ENCODE results near the gene ITPRIP. TPM values are rescaled to one million over a fixed set of nuclear protein-coding genes. Genes with fewer than 3 reads are reported as not detected.
A peak's percentile ranks its signal among the peaks of the same experiment; 100 is the strongest.

ITPRIP gene
- total RNA-seq, 2 experiments from 2014 or later = 26.6 to 27.1 TPM

DNA sequence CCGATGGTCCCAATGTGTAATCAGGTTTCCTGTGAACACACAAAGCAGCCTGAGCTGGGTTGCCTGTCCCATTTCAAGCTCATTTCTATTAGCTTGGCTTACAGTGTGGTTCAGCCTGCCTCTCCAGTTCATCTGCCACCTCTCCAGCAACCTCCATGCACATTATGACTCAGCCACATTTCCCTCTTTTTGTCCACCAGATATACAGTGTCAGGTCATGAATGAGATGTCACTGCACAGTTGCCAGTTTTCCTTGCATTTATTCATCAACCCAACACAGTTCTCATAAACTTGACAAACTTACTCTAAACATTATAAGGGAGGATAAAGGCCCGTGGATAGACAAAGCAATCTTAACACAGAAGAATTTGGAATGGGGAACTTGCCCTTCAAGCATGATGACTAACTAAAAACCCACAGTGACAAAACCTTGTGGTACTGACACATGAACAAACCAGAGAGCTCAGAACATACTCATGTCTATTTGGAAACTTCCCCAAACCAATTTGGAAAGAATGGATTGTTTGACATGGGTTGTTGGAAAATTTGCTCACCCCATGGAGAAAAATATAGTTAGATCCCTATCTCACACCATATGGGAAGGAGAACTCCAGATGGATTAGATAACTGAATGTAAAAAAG, 12.9 kb upstream of the ITPRIP start:
- no peak for DNase-seq
- Mint-ChIP-seq H3K9me3 (ENCODE audit: insufficient read depth) (no peaks in the 10 kb centered on the region), H3K4me1 (ENCODE audit: low read depth) (peaks cover 6% of the 10 kb centered on the region), H3K27me3 (ENCODE audit: low read depth) (peaks cover 3% of the 10 kb centered on the region), H3K27ac (peak overlapping the region; percentile 39), H3K4me3 (peak overlapping the region; percentile 49), H3K36me3 (ENCODE audit: low read depth) (no peaks in the 10 kb centered on the region)
- ChIA-PET POLR2A (interaction anchor here (0.6 to 5.3 kb wide), 5 partner anchors 13 to 440 kb away, joined by 3 to 33 read pairs (median 4); partner anchors contain the start of gene ITPRIP), CTCF (interaction anchor here (1.0 to 11.6 kb wide), 24 partner anchors 8 to 463 kb away, joined by 3 to 368 read pairs (median 6); partner anchors contain the start of genes GSTO1, GSTO2, ITPRIP and SFR1)
- no peak for ATAC-seq

DNA sequence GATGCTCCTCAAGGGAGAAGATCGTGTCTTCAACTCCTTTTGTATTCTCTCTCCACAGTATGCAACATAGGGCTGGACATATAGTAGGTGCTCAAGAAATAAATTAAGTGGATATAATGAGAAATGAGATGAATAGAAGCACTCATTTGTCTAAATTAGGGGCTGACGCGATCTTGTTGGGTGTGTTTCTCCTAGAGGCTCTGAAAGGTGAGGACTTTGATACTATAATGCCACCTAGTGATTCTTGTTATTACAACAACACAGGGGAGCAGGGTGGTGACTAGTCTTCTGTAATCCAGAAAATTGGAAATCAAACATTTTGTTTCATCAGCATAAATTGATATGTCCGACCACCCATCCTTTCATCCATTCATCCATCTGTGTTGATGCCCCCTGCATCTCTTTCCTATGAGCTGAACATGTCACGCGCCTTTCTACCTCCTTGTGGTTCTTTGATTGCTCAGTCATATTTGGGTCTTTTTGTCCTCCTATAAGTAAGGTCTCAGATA, 11.9 kb upstream of the ITPRIP start:
- peaks cover 7% of the 10 kb centered on the region for H3K9me3 Mint-ChIP-seq (ENCODE audit: insufficient read depth)
- no peak overlapping the region for H3K27ac Mint-ChIP-seq
- H3K36me3 Mint-ChIP-seq (ENCODE audit: low read depth) = peaks cover 6% of the 10 kb centered on the region
- no peak overlapping the region for H3K4me3 Mint-ChIP-seq
- DNase-seq (peak; percentile 55), ATAC-seq (peak; percentile 48)
- POLR2A ChIA-PET = interaction anchor here (1.7 to 5.3 kb wide), 3 partner anchors 12 to 43 kb away, joined by 4 to 33 read pairs (median 5); partner anchors contain the start of gene ITPRIP
- H3K4me1 Mint-ChIP-seq (ENCODE audit: low read depth) = peaks cover 15% of the 10 kb centered on the region
- CTCF ChIA-PET = interaction anchor here (1.0 to 11.6 kb wide), 22 partner anchors 9 to 462 kb away, joined by 3 to 368 read pairs (median 8); partner anchors contain the start of genes GSTO1, GSTO2, ITPRIP and SFR1
- H3K27me3 Mint-ChIP-seq (ENCODE audit: low read depth) = peaks cover 3% of the 10 kb centered on the region

- Mint-ChIP-seq H3K4me1 (ENCODE audit: low read depth) (peaks cover 15% of the 10 kb centered on the region), H3K27ac (no peak overlapping the region), H3K4me3 (no peak overlapping the region), H3K27me3 (ENCODE audit: low read depth) (peaks cover 3% of the 10 kb centered on the region), H3K9me3 (ENCODE audit: insufficient read depth) (peaks cover 8% of the 10 kb centered on the region), H3K36me3 (ENCODE audit: low read depth) (peaks cover 7% of the 10 kb centered on the region)
- ATAC-seq (no peak), DNase-seq (no peak)
- POLR2A ChIA-PET = interaction anchor here (5.3 kb wide), 1 partner anchor 11 kb away, joined by 33 read pairs; the partner anchor contains the start of gene ITPRIP
- CTCF ChIA-PET = interaction anchor here (0.9 to 11.6 kb wide), 12 partner anchors 8 to 87 kb away, joined by 3 to 368 read pairs (median 25); partner anchors contain the start of gene ITPRIP
These were observed 11.4 kb upstream of the ITPRIP start for GRCh38 chr10:104349623-104350126.

DNA sequence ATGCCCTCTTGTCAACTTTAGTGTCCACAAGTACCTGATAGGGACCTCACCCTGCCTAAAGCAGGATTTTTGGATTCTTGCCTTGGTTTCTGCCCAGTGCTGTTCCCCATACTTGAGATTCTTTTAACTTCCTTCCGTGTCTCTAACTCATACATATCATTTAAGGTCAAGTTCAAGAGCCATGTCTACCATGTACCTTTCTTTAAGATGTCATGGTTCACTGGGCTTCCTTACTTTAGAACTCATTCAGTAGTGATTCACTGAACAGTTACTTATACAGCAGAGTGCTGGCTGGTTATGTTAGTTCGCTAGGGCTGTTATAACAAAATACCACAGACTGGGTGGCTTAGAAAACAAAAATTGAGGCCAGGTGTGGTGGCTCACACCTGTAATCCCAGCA, 10.3 kb upstream of the ITPRIP start:
- DNase-seq (no peak), ATAC-seq (no peak)
- Mint-ChIP-seq H3K36me3 (ENCODE audit: low read depth) (peaks cover 7% of the 10 kb centered on the region), H3K27ac (no peak overlapping the region), H3K4me3 (no peak overlapping the region), H3K27me3 (ENCODE audit: low read depth) (peaks cover 3% of the 10 kb centered on the region), H3K4me1 (ENCODE audit: low read depth) (peaks cover 15% of the 10 kb centered on the region), H3K9me3 (ENCODE audit: insufficient read depth) (peaks cover 8% of the 10 kb centered on the region)
- CTCF ChIA-PET = interaction anchor here (2.3 to 11.6 kb wide), 4 partner anchors 15 to 72 kb away, joined by 5 to 368 read pairs (median 228); no protein-coding TSS in a partner anchor
- POLR2A ChIA-PET = no interaction called here

DNA sequence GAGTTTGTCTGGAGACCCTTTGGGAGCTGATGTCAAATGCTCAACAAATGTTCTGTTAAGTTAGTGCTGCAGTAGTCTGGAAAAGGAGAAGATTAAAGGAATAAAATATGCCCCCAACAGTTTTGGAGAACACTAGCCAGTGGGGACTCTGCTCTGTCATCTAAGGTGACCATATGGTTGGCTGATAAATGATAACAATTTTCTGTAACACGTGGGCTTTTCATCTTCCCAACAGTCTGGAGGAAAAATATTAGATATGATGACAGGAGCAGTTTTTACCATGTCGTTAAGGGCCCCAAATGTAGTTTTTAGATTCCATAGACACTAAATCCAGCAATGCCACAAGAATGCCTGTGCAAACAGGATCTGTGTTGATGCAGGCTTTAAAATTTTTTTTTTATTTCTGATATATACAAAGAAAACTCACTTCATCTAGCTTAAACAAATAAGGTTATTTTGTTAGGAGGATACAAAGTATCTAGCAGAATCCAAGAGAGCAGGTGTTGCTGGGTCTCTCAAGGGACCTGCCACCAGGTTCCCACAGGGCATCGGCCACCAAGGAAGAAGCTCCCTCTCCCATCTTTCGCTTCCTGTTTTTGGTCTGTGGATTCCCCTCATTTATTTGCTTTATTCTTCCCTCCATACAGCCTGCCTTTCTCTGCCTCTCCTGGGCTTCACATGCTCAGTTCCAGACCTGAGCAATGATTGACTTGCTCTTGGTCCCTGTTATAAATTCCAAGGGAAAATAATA, 9.2 kb upstream of the ITPRIP start:
- peaks cover 8% of the 10 kb centered on the region for H3K9me3 Mint-ChIP-seq (ENCODE audit: insufficient read depth)
- no peak for ATAC-seq
- H3K36me3 Mint-ChIP-seq (ENCODE audit: low read depth) = peaks cover 7% of the 10 kb centered on the region
- H3K4me1 Mint-ChIP-seq (ENCODE audit: low read depth) = peaks cover 15% of the 10 kb centered on the region
- CTCF ChIA-PET = interaction anchor here (1.5 to 11.6 kb wide), 7 partner anchors 9 to 73 kb away, joined by 3 to 368 read pairs (median 6); partner anchors contain the start of gene ITPRIP
- DNase-seq = no peak
- H3K27me3 Mint-ChIP-seq (ENCODE audit: low read depth) = peaks cover 3% of the 10 kb centered on the region
- no peak overlapping the region for H3K4me3 Mint-ChIP-seq
- no peak overlapping the region for H3K27ac Mint-ChIP-seq
- POLR2A ChIA-PET = interaction anchor here (1.2 to 2.4 kb wide), 2 partner anchors 9 to 56 kb away, joined by 3 to 12 read pairs; partner anchors contain the start of gene ITPRIP

GRCh38 chr10:104345941-104346340, 7.7 kb upstream of the ITPRIP start:
- H3K4me3 Mint-ChIP-seq = no peak overlapping the region
- H3K36me3 Mint-ChIP-seq (ENCODE audit: low read depth) = peaks cover 7% of the 10 kb centered on the region
- CTCF ChIA-PET = interaction anchor here (1.4 to 11.6 kb wide), 5 partner anchors 16 to 72 kb away, joined by 5 to 368 read pairs (median 23); no protein-coding TSS in a partner anchor
- peak overlapping the region; percentile 53 for H3K27ac Mint-ChIP-seq
- POLR2A ChIA-PET = interaction anchor here (2.4 kb wide), 1 partner anchor 8 kb away, joined by 12 read pairs; the partner anchor contains the start of gene ITPRIP
- peaks cover 5% of the 10 kb centered on the region for H3K27me3 Mint-ChIP-seq (ENCODE audit: low read depth)
- ATAC-seq (no peak), DNase-seq (no peak)
- H3K9me3 Mint-ChIP-seq (ENCODE audit: insufficient read depth) = peaks cover 8% of the 10 kb centered on the region
- H3K4me1 Mint-ChIP-seq (ENCODE audit: low read depth) = peaks cover 15% of the 10 kb centered on the region

GRCh38 chr10:104345515-104345914, 7.2 kb upstream of the ITPRIP start:
- ChIA-PET CTCF (interaction anchor here (1.0 to 11.6 kb wide), 6 partner anchors 8 to 71 kb away, joined by 5 to 368 read pairs (median 14); partner anchors contain the start of gene CFAP58), POLR2A (no interaction called here)
- Mint-ChIP-seq H3K4me3 (no peak overlapping the region), H3K27me3 (ENCODE audit: low read depth) (peaks cover 5% of the 10 kb centered on the region), H3K27ac (no peak overlapping the region), H3K36me3 (ENCODE audit: low read depth) (peaks cover 7% of the 10 kb centered on the region), H3K9me3 (ENCODE audit: insufficient read depth) (peaks cover 8% of the 10 kb centered on the region), H3K4me1 (ENCODE audit: low read depth) (peaks cover 15% of the 10 kb centered on the region)
- DNase-seq (no peak), ATAC-seq (no peak)

DNA sequence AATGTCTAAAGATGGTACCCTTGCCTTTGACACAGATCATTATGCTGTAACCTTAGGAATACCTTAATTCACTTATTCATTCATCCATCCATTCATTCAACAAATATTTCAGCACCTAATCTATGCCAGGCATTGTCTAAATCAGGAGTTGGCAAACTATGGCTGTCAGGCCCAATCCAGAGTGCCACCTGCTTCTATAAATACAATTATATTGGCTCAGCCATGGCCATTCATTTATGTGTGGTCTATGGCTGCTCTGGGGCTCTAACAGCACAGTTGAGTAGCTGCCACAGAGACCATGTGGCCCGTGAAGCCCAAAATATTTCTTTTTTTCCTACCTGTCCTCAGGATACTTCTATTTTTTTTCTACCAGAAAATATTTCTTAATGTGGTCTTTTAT, 6.0 kb upstream of the ITPRIP start:
- CTCF ChIA-PET = interaction anchor here (1.5 to 3.9 kb wide), 3 partner anchors 38 to 70 kb away, joined by 4 to 23 read pairs (median 9); no protein-coding TSS in a partner anchor

GRCh38 chr10:104342941-104343411, 4.7 kb upstream of the ITPRIP start:
- Mint-ChIP-seq H3K9me3 (ENCODE audit: insufficient read depth) (peaks cover 8% of the 10 kb centered on the region), H3K4me1 (ENCODE audit: low read depth) (peaks cover 30% of the 10 kb centered on the region), H3K27ac (no peak overlapping the region), H3K4me3 (no peak overlapping the region), H3K27me3 (ENCODE audit: low read depth) (peaks cover 10% of the 10 kb centered on the region), H3K36me3 (ENCODE audit: low read depth) (peaks cover 7% of the 10 kb centered on the region)
- ChIA-PET POLR2A (no interaction called here), CTCF (interaction anchor here (1.5 to 2.8 kb wide), 2 partner anchors 9 to 37 kb away, joined by 4 to 9 read pairs; no protein-coding TSS in a partner anchor)
- ATAC-seq (no peak), DNase-seq (no peak)

More for the DNA sequence above, 6.0 kb upstream of the ITPRIP start:
- Mint-ChIP-seq H3K27me3 (ENCODE audit: low read depth) (peaks cover 12% of the 10 kb centered on the region), H3K27ac (no peak overlapping the region), H3K9me3 (ENCODE audit: insufficient read depth) (peaks cover 8% of the 10 kb centered on the region), H3K36me3 (ENCODE audit: low read depth) (peaks cover 7% of the 10 kb centered on the region), H3K4me3 (no peak overlapping the region), H3K4me1 (ENCODE audit: low read depth) (peaks cover 26% of the 10 kb centered on the region)
- POLR2A ChIA-PET = no interaction called here
- DNase-seq = no peak
- no peak for ATAC-seq

DNA sequence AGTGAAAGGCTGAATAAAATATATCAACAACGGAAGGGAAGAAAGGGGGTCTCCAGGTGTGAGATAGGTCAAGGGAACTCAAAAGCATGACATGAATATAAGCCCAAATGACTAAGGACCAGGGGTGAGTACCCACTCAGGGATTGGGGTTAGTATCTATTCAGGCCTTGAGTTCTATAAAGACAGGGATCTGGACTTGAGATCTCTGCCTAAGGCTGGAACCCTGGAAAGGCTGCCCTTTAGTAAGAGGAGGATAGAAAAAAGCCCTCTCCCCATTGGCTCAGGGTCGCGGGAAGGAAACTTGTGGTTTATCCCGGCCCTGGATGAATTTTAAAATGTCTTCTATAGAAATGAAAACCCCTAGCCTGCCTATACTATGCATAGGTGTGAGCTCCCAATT, 2.4 kb upstream of the ITPRIP start:
- POLR2A ChIA-PET = interaction anchor here (1.2 kb wide), 1 partner anchor 35 kb away, joined by 3 read pairs; no protein-coding TSS in a partner anchor
- CTCF ChIA-PET = interaction anchor here (0.9 to 1.3 kb wide), 4 partner anchors 9 to 36 kb away, joined by 3 to 5 read pairs (median 4); no protein-coding TSS in a partner anchor
- H3K27ac Mint-ChIP-seq = no peak overlapping the region
- peaks cover 5% of the 10 kb centered on the region for H3K9me3 Mint-ChIP-seq (ENCODE audit: insufficient read depth)
- H3K4me3 Mint-ChIP-seq = no peak overlapping the region
- H3K4me1 Mint-ChIP-seq (ENCODE audit: low read depth) = peaks cover 29% of the 10 kb centered on the region
- H3K36me3 Mint-ChIP-seq (ENCODE audit: low read depth) = peaks cover 10% of the 10 kb centered on the region
- DNase-seq (peak; percentile 16), ATAC-seq (no peak)
- peaks cover 10% of the 10 kb centered on the region for H3K27me3 Mint-ChIP-seq (ENCODE audit: low read depth)

DNA sequence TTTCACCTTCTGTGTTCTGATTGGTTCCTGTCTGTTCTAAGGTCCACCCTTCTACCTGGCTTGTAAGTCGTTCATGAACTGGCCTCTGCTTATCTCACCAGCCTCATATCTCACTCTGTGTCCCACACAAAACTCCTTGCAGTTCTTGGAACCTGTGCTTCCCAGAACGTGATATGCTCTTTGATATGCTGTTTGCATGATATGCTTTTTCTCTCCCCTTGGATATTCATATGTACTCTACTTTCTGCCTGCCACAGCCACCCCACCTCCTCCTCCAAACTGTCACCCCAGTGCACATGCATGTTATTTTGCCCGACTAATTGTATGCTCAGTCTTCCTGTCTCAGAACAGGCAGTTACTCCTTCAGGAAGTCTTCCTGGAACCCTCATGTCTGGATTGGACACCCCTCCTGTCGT, 1.9 kb upstream of the ITPRIP start:
- ATAC-seq (no peak), DNase-seq (peak; percentile 17)
- no peak overlapping the region for H3K4me3 Mint-ChIP-seq
- peaks cover 10% of the 10 kb centered on the region for H3K27me3 Mint-ChIP-seq (ENCODE audit: low read depth)
- CTCF ChIA-PET = interaction anchor here (1.2 to 5.2 kb wide), 5 partner anchors 11 to 66 kb away, joined by 3 to 31 read pairs (median 15); partner anchors contain the start of gene CFAP58
- H3K4me1 Mint-ChIP-seq (ENCODE audit: low read depth) = peaks cover 30% of the 10 kb centered on the region
- peaks cover 8% of the 10 kb centered on the region for H3K36me3 Mint-ChIP-seq (ENCODE audit: low read depth)
- H3K9me3 Mint-ChIP-seq (ENCODE audit: insufficient read depth) = no peaks in the 10 kb centered on the region
- no peak overlapping the region for H3K27ac Mint-ChIP-seq
- POLR2A ChIA-PET = interaction anchor here (3.7 to 4.4 kb wide), 2 partner anchors 11 to 32 kb away, joined by 33 to 50 read pairs; partner anchors contain the start of gene CFAP58

Measured in activated CD8-positive, alpha-beta T cell treated with anti-CD3 and anti-CD28 coated beads, Interleukin-2, amount 10 ng/mL, durations not matched to agents 7 days and 5 days (primary cell).